ENCODE measurements around the gene SPTBN4. TPM values are rescaled to one million over a fixed set of nuclear protein-coding genes. Genes with fewer than 3 reads are reported as not detected.

Gene SPTBN4
- total and polyA plus RNA-seq, 9 donors = 2.2 to 11.6 (median 6.2) TPM

DNA sequence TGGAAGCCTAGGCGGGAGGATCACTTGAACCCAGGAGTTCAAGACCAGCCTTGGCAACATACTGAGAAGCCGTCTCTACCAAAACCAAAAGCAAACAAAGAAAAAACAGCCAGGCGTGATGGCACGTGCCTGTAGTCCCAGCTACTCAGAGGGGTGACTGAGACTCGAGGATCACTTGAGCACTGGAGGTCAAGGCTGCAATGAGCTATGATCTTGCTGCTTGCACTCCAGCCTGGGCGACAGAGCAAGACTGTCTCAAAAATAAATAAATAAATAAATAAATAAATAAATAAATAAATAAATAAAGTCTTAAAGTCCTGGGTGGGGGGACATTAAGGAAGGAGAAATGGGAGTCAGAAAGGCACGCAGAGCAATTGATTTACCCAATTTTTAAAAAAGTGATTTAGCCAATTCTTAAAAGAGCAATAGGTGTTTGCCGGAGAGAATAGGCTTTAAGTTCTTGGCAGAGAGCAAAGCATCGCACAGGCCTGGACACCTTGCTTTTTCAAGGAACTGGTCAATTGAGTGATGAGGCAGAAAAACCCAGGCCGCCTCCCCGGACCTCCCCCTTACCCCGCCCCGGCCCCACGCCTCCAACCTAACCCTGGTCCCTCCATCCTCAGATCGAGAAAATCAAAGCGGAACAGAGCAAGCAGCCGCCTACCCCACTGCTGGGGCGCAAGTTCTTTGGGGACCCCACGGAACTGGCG, 100.4 kb downstream of the SPTBN4 start:
- 18 to 25% (median 24%) methylated on average over 20 of the region's 20 CpGs for WGBS, 3 donors

DNA sequence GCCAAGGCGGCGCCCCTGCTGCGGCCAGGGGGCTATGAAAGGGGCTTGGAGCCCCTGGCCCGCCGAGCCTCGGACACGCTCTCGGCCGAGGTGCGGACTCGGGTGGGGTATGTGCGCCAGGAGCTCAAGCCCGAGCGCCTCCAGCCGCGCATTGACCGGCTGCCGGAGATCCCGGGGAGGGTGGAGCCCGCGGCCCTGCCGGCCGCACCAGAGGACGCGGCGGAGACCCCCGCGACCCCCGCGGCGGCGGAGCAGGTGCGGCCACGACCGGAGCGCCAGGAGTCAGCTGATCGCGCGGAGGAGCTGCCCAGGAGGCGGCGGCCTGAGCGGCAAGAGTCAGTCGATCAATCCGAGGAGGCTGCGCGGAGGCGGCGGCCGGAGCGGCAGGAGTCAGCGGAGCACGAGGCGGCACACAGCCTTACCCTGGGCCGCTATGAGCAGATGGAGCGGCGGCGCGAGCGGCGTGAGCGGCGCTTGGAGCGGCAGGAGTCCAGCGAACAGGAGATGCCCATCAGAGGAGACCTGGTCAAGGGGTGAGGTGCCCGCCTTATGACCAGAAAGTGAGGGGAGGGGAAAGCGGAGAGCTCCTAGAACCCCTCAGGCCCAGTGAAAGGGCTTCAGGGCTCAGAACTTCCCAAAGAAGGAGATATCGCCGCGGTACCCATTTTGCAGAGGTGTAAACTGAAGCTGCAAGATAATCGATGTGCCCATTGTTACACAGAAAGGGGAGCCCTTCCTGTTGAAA, 101.1 kb downstream of the SPTBN4 start:
- peaks cover 4% of the 10 kb centered on the region for H3K4me1 ChIP-seq (ENCODE audit: insufficient read depth)
- no peaks in the 10 kb centered on the region for H3K27me3 ChIP-seq
- H3K36me3 ChIP-seq = no peaks in the 10 kb centered on the region
- 7 to 9% (median 8%) methylated on average over 55 to 70 of the region's 70 CpGs for WGBS, 3 donors
- no peak for TF ChIP-seq EP300 (IDR thresholded peaks at IDR 0.05)
- TF ChIP-seq, protein P1, sequence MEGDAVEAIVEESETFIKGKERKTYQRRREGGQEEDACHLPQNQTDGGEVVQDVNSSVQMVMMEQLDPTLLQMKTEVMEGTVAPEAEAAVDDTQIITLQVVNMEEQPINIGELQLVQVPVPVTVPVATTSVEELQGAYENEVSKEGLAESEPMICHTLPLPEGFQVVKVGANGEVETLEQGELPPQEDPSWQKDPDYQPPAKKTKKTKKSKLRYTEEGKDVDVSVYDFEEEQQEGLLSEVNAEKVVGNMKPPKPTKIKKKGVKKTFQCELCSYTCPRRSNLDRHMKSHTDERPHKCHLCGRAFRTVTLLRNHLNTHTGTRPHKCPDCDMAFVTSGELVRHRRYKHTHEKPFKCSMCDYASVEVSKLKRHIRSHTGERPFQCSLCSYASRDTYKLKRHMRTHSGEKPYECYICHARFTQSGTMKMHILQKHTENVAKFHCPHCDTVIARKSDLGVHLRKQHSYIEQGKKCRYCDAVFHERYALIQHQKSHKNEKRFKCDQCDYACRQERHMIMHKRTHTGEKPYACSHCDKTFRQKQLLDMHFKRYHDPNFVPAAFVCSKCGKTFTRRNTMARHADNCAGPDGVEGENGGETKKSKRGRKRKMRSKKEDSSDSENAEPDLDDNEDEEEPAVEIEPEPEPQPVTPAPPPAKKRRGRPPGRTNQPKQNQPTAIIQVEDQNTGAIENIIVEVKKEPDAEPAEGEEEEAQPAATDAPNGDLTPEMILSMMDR (IDR thresholded peaks at IDR 0.05) = no peak
- peak overlapping the region; percentile 2 for H3K4me3 ChIP-seq
- intact Hi-C loops (cut with DNase I) = no loop called here
- H3K9me3 ChIP-seq = no peaks in the 10 kb centered on the region
- H3K27ac ChIP-seq = no peak overlapping the region
- no peak for DNase-seq

More for the DNA sequence above, 100.4 kb downstream of the SPTBN4 start:
- TF ChIP-seq POLR2A (IDR thresholded peaks at IDR 0.05) (no peak), EP300 (IDR thresholded peaks at IDR 0.05) (no peak)
- TF ChIP-seq, protein P1 (IDR thresholded peaks at IDR 0.05) = no peak
- no peak for DNase-seq
- intact Hi-C loops (cut with DNase I) = no loop called here
- H3K4me3 ChIP-seq = peak overlapping the region; percentile 2
- H3K27ac ChIP-seq = no peak overlapping the region
- H3K9me3 ChIP-seq = no peaks in the 10 kb centered on the region
- H3K4me1 ChIP-seq (ENCODE audit: insufficient read depth) = peaks cover 4% of the 10 kb centered on the region
- no peaks in the 10 kb centered on the region for H3K27me3 ChIP-seq
- H3K36me3 ChIP-seq = no peaks in the 10 kb centered on the region

DNA sequence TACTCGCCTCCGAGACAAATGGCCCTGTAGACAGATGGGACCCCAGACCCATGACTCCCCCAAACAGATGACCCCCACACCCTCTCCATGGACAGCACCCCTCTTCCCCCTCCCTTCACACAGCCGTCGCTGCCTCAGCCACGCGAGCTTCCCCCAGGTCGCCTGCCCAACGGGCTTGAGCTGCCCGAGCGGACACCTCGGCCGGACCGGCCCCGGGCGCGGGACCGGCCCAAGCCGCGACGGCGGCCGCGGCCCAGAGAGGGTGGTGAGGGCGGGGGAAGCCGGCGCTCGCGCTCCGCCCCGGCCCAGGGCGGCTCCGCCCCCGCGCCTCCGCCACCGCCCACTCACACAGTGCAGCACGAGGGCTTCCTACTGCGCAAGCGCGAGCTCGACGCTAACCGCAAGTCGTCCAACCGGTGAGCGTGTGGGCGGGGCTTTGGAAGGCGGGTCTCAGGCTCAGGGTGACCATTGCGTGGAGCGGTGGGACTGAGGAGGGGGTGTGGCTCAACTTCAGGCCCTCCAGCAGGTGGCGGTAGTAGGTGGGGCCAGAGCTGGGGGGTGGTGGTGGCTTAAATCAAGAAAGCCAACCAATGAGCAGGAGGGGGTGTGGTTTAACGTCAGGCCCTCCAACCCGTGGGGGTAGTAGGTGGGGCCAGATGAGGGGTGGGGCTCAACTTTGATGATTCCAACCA, 103.7 kb downstream of the SPTBN4 start:
- Histone ChIP-seq H3K4me1 (ENCODE audit: insufficient read depth) (peaks cover 4% of the 10 kb centered on the region), H3K27me3 (no peaks in the 10 kb centered on the region), H3K27ac (peak overlapping the region; percentile 40 to 42), H3K9me3 (no peaks in the 10 kb centered on the region), H3K4me3 (peak overlapping the region; percentile 41), H3K36me3 (no peaks in the 10 kb centered on the region)
- peak; percentile 99 for DNase-seq
- TF ChIP-seq, protein P1 (IDR thresholded peaks at IDR 0.05) = no peak
- no peak for TF ChIP-seq EP300 (IDR thresholded peaks at IDR 0.05)
- TF ChIP-seq POLR2A (IDR thresholded peaks at IDR 0.05) = no peak
- WGBS, 3 donors = 0 to 1% (median 0%) methylated on average over 24 to 53 of the region's 53 CpGs
- intact Hi-C loops (cut with DNase I) = loop anchor here in 1 of 4 donors (10.0 kb wide), 1 partner anchor 106 kb away; the partner anchor contains the start of genes BLVRB and SPTBN4

DNA sequence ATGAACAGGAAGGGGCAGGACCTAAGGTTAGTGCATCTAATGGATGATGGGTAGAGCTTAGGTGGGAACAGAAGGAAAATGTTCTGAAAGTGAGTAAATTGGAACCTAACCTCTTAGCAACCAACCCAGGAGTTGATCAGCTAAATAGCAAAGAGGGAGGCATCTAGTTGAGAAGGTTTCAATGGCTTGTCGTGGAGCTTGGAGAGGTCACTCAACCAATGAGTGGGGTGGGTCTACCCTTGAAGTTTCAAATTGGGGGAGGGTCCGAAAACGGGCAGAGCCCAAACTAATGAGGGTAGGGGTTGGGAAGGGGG, 104.2 kb downstream of the SPTBN4 start:
- TF ChIP-seq, protein P1 (IDR thresholded peaks at IDR 0.05) = no peak
- TF ChIP-seq EP300 (IDR thresholded peaks at IDR 0.05) (no peak), POLR2A (IDR thresholded peaks at IDR 0.05) (no peak)
- Histone ChIP-seq H3K27me3 (no peaks in the 10 kb centered on the region), H3K4me1 (ENCODE audit: insufficient read depth) (peaks cover 4% of the 10 kb centered on the region), H3K36me3 (no peaks in the 10 kb centered on the region), H3K9me3 (no peaks in the 10 kb centered on the region), H3K27ac (peak overlapping the region; percentile 34 to 42), H3K4me3 (no peak overlapping the region)
- WGBS, 3 donors = 24 to 37% (median 31%) methylated on average over 3 of the region's 3 CpGs
- DNase-seq = no peak
- intact Hi-C loops (cut with DNase I) = loop anchor here in 1 of 4 donors (10.0 kb wide), 1 partner anchor 106 kb away; the partner anchor contains the start of genes BLVRB and SPTBN4

All from ovary (tissue), 9 donors.